SK-MEL-5 (cell line): ENCODE data around the gene CBY2. TPM values are rescaled to one million over a fixed set of nuclear protein-coding genes. Genes with fewer than 3 reads are reported as not detected.
"Not testable (repeated sequence)": the region's sequence is repeated elsewhere in the genome, so short reads cannot be mapped to it uniquely, and the experiment has no call there.

Source experiments
- DNase-seq: peaks from one replicate; pipeline ENCODE4 v3.0.0-alpha.2; 2016; ENCODE audit warnings: low read depth, low spot score
- in situ Hi-C: cut with HindIII; loops from 2 replicates; pipeline ENCODE4 v1.10.0; 2016; ENCODE audit warnings: low sequenced_read_pairs, high pct_unique_total_duplicates, low pct_unique_long_range_greater_than_20kb
- total RNA-seq: library from RNA; depleted of rRNA; stranded (reverse); fragments of >200 nt; shearing (Covaris generic); gene quantifications from 2 replicates; pipeline ENCODE4 v1.2.3, GENCODE V29; 2014

Gene CBY2
- total RNA-seq, 1 experiment from 2014 or later = not detected

- in situ Hi-C loops = no loop called here
Observed at GRCh38 chr13:45721203-45721731, 19.1 kb downstream of the CBY2 start.

DNA sequence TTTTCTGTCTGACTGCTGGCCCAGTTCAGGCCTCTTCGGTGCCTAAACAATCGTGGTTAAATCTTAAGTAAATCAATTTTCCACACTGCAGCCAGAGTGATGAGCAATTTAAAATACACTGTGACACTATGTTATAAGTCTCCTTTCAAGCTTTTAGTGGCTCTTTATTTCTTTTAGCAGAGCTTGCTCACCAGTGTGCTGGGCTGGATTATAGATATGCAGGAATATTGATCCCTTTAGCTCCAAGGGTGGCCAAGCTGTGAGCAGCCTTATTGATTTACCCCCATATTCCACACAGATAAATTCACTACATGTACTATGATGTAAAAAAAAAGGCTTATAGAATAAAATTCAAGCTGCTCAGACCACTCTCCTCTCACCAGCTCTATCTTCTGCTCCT lies 21.7 kb downstream of the CBY2 start:
- in situ Hi-C loops = no loop called here
- DNase-seq = no peak

More at GRCh38 chr13:45721203-45721731, 19.1 kb downstream of the CBY2 start:
- no peak for DNase-seq

DNA sequence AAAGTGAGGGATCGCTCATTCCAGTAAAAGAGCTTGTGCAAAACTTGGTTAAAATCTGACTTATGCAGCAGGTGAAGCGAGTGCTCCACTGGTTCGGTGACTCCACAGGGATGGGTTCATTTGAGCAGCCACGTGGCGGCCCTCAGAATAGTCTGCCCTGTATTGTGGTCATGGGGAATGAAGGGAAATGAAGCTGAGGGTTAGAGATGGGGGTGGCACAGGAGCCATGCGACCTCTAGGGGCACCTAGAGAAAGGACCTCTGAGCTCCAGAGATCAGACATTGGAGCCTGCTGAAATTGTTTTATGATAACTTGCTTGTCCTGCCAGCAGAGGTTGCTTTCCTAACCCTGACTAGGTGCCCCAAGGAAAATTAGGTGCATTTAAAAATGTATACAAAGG lies 26.6 kb downstream of the CBY2 start:
- peak; percentile 84 for DNase-seq
- in situ Hi-C loops = no loop called here

- no peak for DNase-seq
- in situ Hi-C loops = no loop called here
Observed at GRCh38 chr13:45731455-45731854, 29.3 kb downstream of the CBY2 start.

DNA sequence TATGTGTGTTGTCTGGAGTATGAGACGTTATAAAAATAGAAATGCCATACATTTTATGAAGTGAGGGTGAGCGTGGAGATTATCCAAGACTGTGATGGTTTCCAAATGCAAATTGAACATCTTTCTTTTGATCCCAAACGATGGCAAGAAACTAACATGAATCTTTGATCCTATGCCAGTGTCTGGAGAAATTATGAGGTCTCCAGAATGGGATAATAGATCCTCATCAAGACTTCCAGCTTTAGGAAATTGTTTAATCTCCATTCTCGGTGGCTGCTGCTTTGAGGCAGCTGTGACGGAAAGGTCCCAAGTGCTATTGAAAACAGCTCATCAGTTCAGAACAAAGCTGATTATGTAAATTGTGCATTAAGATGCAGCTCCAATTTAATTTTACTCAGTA lies 30.8 kb downstream of the CBY2 start:
- no peak for DNase-seq
- in situ Hi-C loops = no loop called here

GRCh38 chr13:45733361-45733760 lies 31.2 kb downstream of the CBY2 start:
- in situ Hi-C loops = no loop called here
- DNase-seq = no peak

DNA sequence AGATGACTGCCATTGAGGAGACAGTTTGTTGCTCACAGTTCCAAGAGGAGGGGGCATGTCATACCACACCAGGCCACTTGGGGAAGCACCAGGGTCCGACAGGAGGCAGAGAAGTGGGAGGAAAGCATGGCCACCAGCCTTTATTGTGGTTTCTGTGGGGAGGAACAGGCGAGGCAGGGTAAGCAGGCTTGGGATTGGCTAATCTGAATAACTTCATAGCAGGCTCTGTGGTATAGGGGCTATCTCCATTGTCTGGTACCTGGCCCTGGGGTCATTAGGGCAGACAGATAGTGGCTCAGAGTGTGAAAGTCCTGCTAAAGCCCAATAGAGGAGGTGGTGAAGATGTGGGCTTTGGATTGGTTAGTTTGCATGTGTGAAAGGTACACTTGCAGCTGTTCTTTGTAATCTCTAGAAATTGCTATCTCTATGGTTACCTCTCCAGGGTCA lies 35.5 kb downstream of the CBY2 start:
- in situ Hi-C loops = no loop called here
- DNase-seq = peak; percentile 22

GRCh38 chr13:45742985-45743384 lies 40.9 kb downstream of the CBY2 start:
- DNase-seq = no peak
- in situ Hi-C loops = no loop called here

DNA sequence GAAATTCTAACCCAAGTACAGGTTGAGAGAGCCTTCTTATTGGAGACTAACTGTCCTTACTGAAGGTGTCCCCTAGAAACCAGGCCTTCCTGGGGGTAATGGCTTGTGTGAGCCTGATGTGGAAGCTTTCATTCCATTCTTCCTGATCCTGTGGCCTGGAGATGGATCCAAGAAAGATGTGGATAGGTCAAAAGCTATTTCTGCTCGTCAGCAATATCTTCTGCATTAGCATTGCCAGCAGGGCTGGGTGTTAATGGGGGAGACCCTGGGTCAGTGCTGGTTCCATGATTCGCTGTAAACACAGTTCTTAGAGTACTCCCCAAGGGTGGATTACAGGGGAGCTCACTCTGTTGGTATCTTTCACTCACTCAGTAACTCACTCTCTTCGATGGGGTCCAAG lies 42.9 kb downstream of the CBY2 start:
- in situ Hi-C loops = no loop called here
- no peak for DNase-seq

- in situ Hi-C loops = no loop called here
- DNase-seq = no peak
Observed at GRCh38 chr13:45747071-45747470, 45.0 kb downstream of the CBY2 start.

DNA sequence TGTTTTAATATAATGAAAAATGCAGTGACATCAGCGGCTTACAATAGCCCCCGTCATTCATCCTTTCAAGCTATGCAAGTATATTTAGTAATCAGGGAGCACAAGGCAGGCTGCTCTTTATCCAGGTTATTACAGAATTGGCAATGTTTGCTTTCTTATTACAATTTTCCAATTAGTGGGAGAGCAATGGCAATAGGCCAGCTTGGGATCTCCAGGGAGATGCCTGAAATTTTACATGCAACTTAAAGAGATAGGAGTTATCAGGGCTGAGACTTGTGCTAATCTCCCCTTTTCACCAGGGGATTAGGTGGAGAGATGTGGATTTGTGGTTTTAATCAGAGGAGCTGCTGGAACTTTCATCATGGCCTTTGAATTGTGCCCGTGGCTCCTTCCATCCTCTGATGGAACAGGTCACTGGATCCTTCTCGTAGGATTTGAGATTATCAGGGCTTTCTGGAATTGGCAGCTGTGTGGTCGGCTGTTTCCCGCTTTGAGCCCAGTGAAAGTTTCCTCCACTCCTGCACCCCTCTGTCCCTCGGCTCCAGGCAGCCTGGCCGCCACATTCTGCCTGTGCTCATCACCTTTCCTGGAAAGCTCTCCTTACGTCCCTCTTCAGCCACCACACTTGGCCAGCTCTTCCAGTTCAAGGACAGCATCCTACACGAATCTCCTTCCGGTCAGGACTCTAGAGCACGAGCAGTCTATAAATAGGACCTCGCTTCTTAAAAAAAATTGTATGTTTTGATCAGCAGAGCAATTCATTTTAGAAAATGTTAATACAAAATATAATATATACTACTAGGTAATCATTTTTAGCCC lies 47.0 kb downstream of the CBY2 start:
- in situ Hi-C loops = no loop called here
- no peak for DNase-seq

GRCh38 chr13:45750566-45750965 lies 48.4 kb downstream of the CBY2 start:
- DNase-seq = no peak

DNA sequence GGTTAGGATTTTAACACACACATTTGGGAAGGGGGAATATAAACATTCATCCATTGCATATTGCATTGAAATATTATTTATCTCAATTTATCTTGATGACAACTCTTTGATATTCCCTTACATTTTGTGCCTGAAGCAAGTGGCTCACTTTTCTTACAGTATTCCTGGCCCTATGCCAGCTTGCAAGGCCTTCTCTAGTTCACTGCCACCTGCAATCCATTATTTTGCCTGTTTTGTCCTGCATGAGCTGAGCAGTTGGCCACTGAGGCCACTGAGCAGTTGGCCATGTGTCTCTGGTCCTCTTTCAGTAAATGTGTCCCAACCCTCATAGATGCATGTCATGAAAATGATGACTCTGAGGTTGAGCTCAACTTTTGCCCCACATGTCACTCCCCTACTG lies 49.8 kb downstream of the CBY2 start:
- DNase-seq = no peak

More at GRCh38 chr13:45750566-45750965, 48.4 kb downstream of the CBY2 start:
- in situ Hi-C loops = no loop called here

DNA sequence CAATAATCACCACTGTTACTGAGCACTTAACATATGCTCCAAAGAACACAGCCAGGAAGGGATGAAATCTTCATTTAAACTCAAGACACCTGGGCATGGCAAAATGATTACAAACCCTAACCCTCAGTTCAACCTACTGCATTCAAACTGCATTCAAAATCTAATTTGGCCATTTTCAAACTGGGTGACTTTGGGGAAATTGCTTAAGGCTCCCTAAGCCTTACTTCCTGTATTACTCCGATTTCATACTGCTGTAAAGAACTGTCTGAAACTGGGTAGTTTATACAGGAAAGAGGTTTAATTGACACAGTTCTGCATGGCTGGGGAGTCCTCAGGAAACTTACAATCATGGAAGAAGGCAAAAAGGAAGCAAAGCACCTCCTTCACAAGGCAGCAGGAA lies 50.4 kb downstream of the CBY2 start:
- DNase-seq = no peak
- in situ Hi-C loops = no loop called here

More for the DNA sequence above, 49.8 kb downstream of the CBY2 start:
- in situ Hi-C loops = no loop called here

DNA sequence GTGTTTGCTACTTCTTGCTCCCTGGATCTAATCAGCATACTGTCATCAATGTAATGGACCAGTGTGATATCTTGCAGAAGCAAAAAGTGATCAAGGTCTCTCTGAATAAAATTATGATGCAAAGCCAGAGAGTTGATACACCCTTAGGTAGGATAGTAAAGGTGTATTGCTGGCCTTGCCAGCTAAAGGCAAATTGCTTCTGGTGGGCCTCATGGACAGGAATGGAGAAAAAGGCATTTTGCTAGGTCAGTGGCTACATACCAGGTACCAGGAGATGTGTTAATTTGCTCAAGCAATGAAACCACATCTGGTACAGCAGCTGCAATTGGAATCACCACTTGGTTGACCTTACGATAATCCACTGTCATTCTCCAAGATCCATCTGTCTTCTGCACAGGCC lies 54.4 kb downstream of the CBY2 start:
- DNase-seq, in situ Hi-C loops: not testable (repeated sequence)

DNA sequence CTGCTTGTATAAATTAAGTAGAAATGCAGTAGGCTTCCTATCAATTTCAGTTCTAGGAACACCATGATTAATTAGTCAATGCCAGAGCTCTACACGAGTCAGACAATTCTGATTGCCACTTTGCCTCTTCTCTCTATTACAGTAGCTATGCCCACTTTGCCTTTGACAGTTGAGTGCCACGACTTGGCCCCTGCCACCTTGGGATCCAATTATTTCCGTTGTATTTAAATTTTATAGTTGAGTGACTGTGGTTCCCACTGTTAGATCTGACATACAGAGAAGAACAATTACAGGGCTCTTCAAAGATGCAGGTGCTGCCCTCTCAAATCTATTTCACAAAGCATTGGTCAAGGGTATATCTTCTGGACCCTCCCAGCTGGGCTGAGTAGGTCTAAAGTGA lies 55.5 kb downstream of the CBY2 start:
- in situ Hi-C loops = not testable (repeated sequence)

GRCh38 chr13:45763419-45763818 lies 61.3 kb downstream of the CBY2 start:
- in situ Hi-C loops = no loop called here
- DNase-seq = no peak

More for the DNA sequence above, 55.5 kb downstream of the CBY2 start:
- DNase-seq = not testable (repeated sequence)
